ENCODE data around the gene SMAD6.

Gene SMAD6

DNA sequence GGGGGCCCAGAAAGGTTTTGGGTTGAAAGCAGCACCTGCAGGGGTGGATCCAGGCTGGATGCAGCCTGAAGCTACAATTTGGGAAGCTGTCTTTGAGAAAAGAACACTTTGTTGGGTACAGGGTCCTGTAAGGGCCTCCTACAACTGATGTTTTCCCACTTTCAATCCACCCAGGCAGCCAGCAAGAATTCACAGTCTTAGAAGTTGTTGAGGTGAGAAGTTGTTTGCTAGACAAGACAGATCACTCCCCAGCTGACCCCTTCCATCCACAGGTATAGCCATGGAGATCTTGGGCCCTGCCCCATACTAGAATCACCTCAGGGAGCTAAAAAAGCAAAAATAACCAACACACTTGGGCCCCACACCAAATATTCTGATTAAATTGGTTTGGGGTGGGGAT, 10.3 kb upstream of the SMAD6 start:
- TF ChIP-seq, protein P1, sequence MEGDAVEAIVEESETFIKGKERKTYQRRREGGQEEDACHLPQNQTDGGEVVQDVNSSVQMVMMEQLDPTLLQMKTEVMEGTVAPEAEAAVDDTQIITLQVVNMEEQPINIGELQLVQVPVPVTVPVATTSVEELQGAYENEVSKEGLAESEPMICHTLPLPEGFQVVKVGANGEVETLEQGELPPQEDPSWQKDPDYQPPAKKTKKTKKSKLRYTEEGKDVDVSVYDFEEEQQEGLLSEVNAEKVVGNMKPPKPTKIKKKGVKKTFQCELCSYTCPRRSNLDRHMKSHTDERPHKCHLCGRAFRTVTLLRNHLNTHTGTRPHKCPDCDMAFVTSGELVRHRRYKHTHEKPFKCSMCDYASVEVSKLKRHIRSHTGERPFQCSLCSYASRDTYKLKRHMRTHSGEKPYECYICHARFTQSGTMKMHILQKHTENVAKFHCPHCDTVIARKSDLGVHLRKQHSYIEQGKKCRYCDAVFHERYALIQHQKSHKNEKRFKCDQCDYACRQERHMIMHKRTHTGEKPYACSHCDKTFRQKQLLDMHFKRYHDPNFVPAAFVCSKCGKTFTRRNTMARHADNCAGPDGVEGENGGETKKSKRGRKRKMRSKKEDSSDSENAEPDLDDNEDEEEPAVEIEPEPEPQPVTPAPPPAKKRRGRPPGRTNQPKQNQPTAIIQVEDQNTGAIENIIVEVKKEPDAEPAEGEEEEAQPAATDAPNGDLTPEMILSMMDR (IDR thresholded peaks at IDR 0.05; ENCODE audit: control insufficient read depth, insufficient read depth, low read depth, low read length, missing control alignments): no peak
- no peak for DNase-seq (ENCODE audit: low read depth)

DNA sequence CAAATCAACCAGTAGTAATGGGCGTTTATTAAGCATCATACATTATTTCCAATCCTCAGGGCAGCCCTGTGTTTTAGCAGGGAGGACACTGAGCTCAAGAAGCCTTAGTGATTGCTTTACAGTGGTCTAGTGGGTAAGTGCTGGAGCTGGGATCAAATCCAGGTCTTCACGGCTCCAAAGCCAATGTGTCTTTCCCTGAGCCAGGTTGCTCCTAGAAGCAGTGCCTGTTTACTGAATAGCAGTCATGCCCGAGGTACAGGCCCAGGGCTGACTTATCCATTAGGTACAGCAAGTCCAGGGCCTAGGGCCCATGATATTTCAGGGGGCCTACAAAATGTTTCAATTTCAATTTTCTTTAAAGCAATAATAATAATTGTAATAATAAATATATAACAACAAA, 9.6 kb upstream of the SMAD6 start:
- no peak for DNase-seq (ENCODE audit: low read depth)
- TF ChIP-seq, protein P1 (IDR thresholded peaks at IDR 0.05; ENCODE audit: control insufficient read depth, insufficient read depth, low read depth, low read length, missing control alignments): no peak
- no peak overlapping the region for H3K4me3 ChIP-seq (ENCODE audit: control insufficient read depth, low read depth, low read length)

More for the DNA sequence above, 10.3 kb upstream of the SMAD6 start:
- no peak overlapping the region for H3K4me3 ChIP-seq (ENCODE audit: control insufficient read depth, low read depth, low read length)

DNA sequence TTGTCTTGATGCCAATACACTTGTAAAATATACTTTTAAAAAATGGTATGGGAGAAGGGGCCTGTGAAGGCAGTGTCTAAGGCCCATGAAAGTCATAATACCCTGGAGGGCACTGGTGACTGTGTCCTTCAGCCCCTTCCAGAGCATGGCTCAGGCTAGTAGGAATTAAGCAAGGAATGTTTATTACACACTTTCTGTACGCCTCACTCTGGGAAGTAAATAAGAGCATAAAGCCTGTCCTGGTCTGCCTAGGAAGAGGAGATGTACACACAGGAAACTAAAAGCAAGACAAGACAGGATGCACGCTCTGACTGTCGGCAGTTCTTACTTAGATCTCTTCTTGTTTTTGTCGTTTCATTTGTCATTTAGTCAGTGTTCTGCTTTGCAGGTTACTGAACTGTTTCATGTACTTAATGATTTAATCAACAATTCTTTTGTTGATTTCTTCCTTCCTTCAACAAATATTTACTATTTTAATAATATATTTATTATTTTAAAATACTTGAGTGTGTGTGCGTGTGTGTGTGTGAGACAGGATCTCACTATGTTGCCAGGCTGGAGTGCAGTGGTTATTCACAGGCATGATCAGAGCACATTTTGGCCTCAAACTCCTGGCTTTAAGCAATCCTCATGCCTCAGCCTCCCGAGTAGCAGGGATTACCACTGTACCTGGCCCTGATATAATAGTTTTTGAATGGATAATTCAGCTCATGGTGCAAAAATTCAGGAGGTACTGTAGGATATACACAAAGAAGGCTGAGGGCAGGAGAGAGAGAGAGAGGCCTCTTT, 9.0 kb upstream of the SMAD6 start:
- DNase-seq (ENCODE audit: low read depth): no peak
- TF ChIP-seq, protein P1 (IDR thresholded peaks at IDR 0.05; ENCODE audit: control insufficient read depth, insufficient read depth, low read depth, low read length, missing control alignments): no peak
- H3K4me3 ChIP-seq (ENCODE audit: control insufficient read depth, low read depth, low read length): no peak overlapping the region

DNA sequence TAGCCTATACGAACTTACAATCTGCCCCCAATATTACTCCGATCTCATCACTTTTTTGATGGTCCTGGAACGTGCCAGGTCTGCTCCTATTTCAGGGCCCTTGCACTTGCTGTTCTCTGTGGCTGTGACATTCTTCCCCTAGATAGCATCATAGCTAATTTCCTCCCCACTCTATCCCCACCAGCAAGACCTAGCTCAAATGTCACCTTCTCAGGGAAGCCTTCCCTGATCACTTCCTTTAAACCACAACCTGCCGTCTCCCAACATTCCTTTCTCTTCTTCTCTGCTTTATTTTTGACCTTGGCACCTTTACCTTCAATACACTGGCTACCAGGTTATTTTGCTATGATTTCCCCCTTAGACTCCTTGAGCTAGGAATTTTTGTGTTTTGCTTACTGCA, 5.3 kb upstream of the SMAD6 start:
- no peak for DNase-seq (ENCODE audit: low read depth)
- no peak overlapping the region for H3K4me3 ChIP-seq (ENCODE audit: control insufficient read depth, low read depth, low read length)
- TF ChIP-seq, protein P1 (IDR thresholded peaks at IDR 0.05; ENCODE audit: control insufficient read depth, insufficient read depth, low read depth, low read length, missing control alignments): no peak

DNA sequence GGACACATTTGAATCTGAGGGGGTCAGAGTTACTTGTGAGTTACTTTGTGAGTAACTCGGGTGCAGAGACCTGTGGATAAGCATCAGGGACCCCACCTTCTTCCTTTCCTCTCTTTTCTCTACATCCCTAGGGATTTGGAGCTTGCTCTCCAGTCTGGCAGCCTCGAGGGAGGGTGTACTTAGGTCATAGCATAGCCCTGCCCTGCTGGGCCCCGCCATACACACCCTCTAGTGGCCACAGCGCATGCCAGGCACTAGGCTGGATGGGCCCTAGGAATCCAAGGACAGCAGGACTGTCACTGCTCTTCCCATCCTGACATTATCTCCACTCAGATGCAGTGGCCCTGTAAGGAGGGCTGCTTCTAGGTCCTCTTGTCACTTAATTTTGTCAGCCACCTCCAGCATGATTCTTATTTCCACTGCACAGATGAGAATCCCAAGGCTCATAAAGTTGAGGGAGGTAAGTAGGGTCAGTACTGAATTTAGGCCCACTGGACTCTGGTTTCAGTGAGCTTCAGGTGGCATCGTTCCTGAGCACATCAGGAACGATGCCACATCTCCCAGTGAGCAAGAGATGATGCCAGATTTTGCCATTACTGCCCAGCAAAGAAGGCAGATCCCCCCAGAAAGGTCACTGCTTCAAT, 3.6 kb upstream of the SMAD6 start:
- TF ChIP-seq, protein P1 (IDR thresholded peaks at IDR 0.05; ENCODE audit: control insufficient read depth, insufficient read depth, low read depth, low read length, missing control alignments): peak; percentile 98
- no peak overlapping the region for H3K4me3 ChIP-seq (ENCODE audit: control insufficient read depth, low read depth, low read length)
- DNase-seq (ENCODE audit: low read depth): no peak

DNA sequence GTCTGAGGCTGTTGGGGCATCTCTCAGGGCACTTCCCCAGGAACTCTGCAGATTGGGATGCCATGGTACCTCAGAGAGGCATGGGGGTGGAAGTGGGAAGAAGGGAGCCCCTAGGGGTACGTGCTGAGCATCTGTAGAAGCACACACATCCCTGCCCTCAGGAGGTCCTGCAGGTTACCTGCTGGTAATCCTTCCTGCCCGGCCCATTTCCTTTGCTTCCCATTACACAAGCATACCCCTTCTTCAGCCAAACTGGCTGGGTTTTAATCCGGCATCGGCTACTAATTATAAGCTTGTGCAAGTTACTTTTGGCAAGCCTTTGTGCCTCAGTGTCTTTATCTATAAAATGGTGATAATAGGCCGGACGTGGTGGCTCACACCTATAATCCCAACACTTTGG, 3.1 kb upstream of the SMAD6 start:
- H3K4me3 ChIP-seq (ENCODE audit: control insufficient read depth, low read depth, low read length): no peak overlapping the region
- TF ChIP-seq, protein P1 (IDR thresholded peaks at IDR 0.05; ENCODE audit: control insufficient read depth, insufficient read depth, low read depth, low read length, missing control alignments): no peak
- DNase-seq (ENCODE audit: low read depth): no peak

Measured in AG09309 (cell line).